ENCODE data around the gene PALLD. TPM values are rescaled to one million over a fixed set of nuclear protein-coding genes. Genes with fewer than 3 reads are reported as not detected.

The PALLD gene
- total and polyA plus RNA-seq, 7 donors = 40.7 to 1,991 (median 1,233) TPM

GRCh38 chr4:168713253-168713652, 216.4 kb downstream of the PALLD start:
- TF ChIP-seq, protein P1, sequence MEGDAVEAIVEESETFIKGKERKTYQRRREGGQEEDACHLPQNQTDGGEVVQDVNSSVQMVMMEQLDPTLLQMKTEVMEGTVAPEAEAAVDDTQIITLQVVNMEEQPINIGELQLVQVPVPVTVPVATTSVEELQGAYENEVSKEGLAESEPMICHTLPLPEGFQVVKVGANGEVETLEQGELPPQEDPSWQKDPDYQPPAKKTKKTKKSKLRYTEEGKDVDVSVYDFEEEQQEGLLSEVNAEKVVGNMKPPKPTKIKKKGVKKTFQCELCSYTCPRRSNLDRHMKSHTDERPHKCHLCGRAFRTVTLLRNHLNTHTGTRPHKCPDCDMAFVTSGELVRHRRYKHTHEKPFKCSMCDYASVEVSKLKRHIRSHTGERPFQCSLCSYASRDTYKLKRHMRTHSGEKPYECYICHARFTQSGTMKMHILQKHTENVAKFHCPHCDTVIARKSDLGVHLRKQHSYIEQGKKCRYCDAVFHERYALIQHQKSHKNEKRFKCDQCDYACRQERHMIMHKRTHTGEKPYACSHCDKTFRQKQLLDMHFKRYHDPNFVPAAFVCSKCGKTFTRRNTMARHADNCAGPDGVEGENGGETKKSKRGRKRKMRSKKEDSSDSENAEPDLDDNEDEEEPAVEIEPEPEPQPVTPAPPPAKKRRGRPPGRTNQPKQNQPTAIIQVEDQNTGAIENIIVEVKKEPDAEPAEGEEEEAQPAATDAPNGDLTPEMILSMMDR (IDR thresholded peaks at IDR 0.05) = no peak
- TF ChIP-seq EP300 (IDR thresholded peaks at IDR 0.05) (no peak), POLR2AphosphoS5 (IDR thresholded peaks at IDR 0.05) (no peak), POLR2A (IDR thresholded peaks at IDR 0.05) (no peak)
- H3K4me3 ChIP-seq = no peak overlapping the region
- H3K9me3 ChIP-seq = no peaks in the 10 kb centered on the region
- peaks cover 0 to 61% (median 54%) of the 10 kb centered on the region in 4 donors for H3K4me1 ChIP-seq
- DNase-seq = no peak
- WGBS, 2 donors = 64 to 84% methylated on average over 2 of the region's 2 CpGs
- peak overlapping the region; percentile 68 to 91 (median 83) for H3K27ac ChIP-seq
- intact Hi-C loops (cut with DNase I) = loop anchor here (5.0 kb wide), 2 partner anchors 76 to 169 kb away; no protein-coding TSS in a partner anchor
- no peaks in the 10 kb centered on the region for H3K36me3 ChIP-seq
- H3K27me3 ChIP-seq = no peaks in the 10 kb centered on the region

DNA sequence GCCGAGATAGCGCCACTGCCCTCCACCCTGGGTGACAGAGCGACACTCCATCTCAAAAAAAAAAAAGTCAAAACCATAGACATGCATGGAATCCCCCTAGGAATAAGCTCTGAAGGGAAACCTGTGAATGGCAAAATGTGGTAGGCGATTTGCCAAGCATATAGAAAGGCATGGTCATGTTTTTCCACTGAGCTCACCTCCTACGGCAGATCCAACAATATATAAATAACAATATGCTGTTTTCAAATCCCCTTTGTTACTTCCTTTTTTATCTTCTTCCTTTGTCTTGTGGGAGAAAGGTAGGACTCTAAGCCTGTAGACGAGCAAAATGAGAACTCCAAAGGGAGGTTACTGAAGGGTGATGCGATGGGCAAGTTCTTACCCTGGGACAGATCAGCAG, 219.0 kb downstream of the PALLD start:
- Histone ChIP-seq H3K36me3 (no peaks in the 10 kb centered on the region), H3K27me3 (no peaks in the 10 kb centered on the region), H3K27ac (peak overlapping the region; percentile 74 to 91 (median 86)), H3K9me3 (no peaks in the 10 kb centered on the region), H3K4me1 (peaks cover 0 to 59% (median 49%) of the 10 kb centered on the region in 4 donors), H3K4me3 (no peak overlapping the region)
- TF ChIP-seq EP300 (IDR thresholded peaks at IDR 0.05) (no peak), POLR2AphosphoS5 (IDR thresholded peaks at IDR 0.05) (no peak), POLR2A (IDR thresholded peaks at IDR 0.05) (no peak)
- TF ChIP-seq, protein P1 (IDR thresholded peaks at IDR 0.05) = no peak
- WGBS, 2 donors = 85 to 92% methylated on average over 7 of the region's 7 CpGs
- intact Hi-C loops (cut with DNase I) = no loop called here
- DNase-seq = no peak

DNA sequence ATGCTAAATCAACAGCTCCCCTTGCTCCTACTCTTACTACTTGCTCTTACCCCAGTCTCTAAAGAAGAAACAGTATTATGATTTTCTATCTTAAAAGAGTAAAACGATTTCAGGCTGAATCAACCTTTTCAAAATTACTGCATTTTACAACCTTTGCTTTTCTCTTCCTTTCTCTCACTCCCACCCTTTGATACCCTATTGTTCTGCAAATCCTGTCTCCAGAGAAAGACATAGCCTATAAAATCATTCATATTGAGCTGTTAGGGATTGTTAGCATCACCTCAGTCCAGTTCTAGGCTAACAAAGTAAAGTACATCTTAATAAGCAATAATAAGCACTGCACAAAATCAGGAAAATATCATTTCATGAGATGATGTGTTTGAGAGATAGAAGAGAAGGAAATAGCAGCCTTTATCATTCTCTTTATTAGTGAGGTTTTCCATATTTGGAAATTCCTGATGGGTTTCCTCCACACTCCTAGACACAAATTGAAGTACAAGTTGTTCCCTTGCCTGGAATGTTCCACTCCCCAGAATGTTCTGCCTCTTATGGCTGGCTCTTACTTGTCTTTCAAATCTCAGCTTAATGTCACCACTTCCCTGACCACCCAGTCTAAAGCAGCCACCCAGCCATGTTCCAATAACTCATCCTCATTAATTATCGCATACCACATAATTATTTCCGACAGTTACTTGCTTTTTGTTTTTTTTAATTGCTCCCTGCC, 219.7 kb downstream of the PALLD start:
- Histone ChIP-seq H3K36me3 (no peaks in the 10 kb centered on the region), H3K4me3 (no peak overlapping the region), H3K27ac (peak overlapping the region; percentile 74 to 91 (median 86)), H3K27me3 (no peaks in the 10 kb centered on the region), H3K9me3 (no peaks in the 10 kb centered on the region), H3K4me1 (peaks cover 0 to 52% (median 42%) of the 10 kb centered on the region in 4 donors)
- 74 to 82% methylated on average over 3 of the region's 3 CpGs for WGBS, 2 donors
- intact Hi-C loops (cut with DNase I) = no loop called here
- TF ChIP-seq POLR2A (IDR thresholded peaks at IDR 0.05) = no peak
- peak; percentile 67 to 98 (median 94) for TF ChIP-seq EP300 (IDR thresholded peaks at IDR 0.05)
- TF ChIP-seq, protein P1 (IDR thresholded peaks at IDR 0.05) = no peak
- TF ChIP-seq POLR2AphosphoS5 (IDR thresholded peaks at IDR 0.05) = peak; percentile 50 to 89 (median 87)
- DNase-seq = no peak

DNA sequence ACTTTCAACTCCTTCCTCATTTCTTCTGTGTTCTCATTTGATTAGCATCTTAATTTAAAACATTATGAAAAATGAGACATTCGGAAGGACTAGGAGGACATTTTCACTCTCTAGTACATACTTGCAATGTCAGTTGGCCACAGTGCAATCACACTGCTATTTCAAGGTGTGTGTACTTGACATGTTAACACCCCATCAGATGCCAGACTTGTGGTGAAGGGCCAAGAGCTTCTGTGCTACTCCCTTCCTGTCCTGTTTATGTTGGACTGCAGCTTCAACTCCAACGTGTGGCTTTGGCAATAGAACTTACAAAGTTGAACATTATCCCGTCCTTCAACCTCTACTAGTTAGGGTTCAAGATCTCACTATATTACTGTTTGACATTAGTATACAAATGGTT, 221.0 kb downstream of the PALLD start:
- Histone ChIP-seq H3K27me3 (no peaks in the 10 kb centered on the region), H3K9me3 (no peaks in the 10 kb centered on the region), H3K4me3 (no peak overlapping the region), H3K27ac (peak overlapping the region; percentile 74 to 91 (median 86)), H3K36me3 (no peaks in the 10 kb centered on the region), H3K4me1 (peaks cover 0 to 48% (median 43%) of the 10 kb centered on the region in 4 donors)
- TF ChIP-seq EP300 (IDR thresholded peaks at IDR 0.05) = no peak
- TF ChIP-seq POLR2AphosphoS5 (IDR thresholded peaks at IDR 0.05) = peak in 3 of 4 donors; percentile 17 to 44 (median 28)
- DNase-seq = no peak
- 62 to 68% methylated on average over 3 of the region's 3 CpGs for WGBS, 2 donors
- intact Hi-C loops (cut with DNase I) = no loop called here

DNA sequence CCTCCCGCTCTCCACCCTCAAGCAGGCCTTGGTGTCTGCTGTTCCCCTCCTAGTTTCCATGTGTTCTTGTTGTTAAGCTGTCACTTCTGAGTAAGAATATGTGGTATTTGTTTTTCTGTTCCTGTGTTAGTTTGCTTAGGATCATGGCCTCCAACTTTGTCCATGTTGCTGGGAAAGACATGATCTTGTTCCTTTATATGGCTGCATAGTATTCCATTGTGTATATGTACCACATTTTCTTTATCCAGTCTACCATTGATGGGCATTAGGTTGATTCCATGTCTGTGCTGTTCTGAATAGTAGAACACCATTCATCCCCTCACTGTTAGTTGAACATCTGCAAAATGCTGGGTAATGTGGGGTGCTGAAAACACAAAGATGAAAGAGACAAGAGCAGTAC, 222.9 kb downstream of the PALLD start:
- TF ChIP-seq, protein P1 (IDR thresholded peaks at IDR 0.05) = no peak
- intact Hi-C loops (cut with DNase I) = no loop called here
- WGBS, 2 donors = 92 to 95% methylated on average over 1 of the region's 1 CpG
- no peak for DNase-seq
- Histone ChIP-seq H3K4me1 (peaks cover 0 to 46% (median 44%) of the 10 kb centered on the region in 4 donors), H3K27me3 (no peaks in the 10 kb centered on the region), H3K9me3 (no peaks in the 10 kb centered on the region), H3K36me3 (no peaks in the 10 kb centered on the region), H3K27ac (no peak overlapping the region), H3K4me3 (no peak overlapping the region)

Measured in sigmoid colon (tissue), 7 donors.